ENCODE results near the gene CBR1.

CBR1 gene

GRCh38 chr21:36069713-36070583 is at the start of gene CBR1:
Gene CBR1, plus strand, starts transcription at chr21:36070024. Its CDS starts 92 bp downstream, at chr21:36070116.
- DNase-seq (ENCODE audit: low read depth), result peak; percentile 72

DNA sequence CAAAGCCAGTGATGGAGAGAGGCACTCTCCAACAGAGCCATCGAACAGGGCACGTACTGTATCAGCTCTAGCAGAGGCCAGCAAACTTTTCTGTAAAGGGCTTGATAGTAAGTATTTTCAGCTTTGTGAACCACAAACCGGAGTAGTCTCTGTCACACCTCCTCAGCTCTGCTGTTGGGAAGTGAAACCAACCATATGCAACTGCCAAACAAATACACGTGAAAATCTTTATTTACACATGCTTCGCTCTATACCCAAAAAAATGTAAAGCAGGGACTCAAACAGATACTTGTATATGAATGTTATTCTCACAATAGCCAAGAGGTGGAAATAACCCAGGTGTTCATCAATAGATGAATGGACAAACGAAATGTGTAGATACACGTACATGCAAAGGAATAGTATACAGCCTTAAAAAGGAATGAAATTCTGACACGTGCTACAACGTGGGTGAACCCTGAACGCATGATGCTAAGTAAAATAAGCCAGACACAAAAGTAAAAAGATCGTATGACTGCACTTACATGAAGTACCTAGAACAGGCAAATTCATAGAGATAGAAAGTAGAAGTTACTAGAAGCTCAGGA is 48.5 kb upstream of the CBR1 start:
- no peak for DNase-seq (ENCODE audit: low read depth)

DNA sequence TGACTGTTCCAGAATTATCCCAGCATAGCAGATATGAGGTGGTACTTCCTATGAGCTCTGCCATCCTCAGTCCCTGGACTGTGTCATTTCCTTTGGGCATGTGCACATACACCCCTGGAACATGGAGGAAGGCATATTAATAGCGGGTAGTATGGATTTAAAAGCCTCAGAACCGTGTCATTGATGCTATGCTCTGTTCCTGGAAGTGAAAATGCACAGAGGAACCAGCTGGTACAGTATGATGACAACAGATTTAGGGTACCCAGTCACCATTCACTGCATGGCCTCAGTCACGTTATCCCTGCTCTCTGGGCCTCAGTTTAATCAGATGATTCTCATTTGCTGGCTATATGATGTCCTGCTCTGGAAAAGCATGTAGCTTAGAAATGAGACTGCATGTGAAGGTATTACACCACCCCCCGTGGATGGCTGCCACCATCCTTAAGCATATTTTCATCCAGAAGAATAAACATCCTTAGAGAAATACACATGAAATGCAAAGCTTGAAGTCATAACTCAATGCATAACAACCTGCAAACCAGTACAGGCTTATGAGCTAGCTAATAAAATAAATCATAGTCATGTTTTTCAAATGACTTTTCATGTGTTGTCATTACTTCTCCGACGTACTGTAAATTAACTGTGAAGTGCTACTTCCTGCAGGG is 47.3 kb upstream of the CBR1 start:
- DNase-seq (ENCODE audit: low read depth), result no peak

DNA sequence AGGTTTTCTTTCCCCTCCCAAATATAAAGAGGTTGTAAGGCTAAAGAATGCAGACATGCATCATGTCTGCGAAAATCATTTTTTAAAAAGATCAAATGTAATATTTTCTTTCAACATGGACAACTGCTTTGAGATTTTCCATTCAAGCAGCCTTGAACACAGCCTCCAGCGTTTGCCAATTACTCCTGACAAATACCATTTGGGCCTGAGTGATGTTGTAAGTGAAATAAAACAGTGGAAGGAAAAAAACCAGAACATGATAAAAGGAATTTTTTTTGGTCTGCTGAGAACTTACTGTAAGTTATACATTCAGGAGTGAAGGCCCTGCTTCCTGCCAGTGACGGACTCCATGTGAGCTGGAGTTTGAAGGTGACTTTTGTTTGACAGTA is 46.7 kb upstream of the CBR1 start:
- no peak for DNase-seq (ENCODE audit: low read depth)

DNA sequence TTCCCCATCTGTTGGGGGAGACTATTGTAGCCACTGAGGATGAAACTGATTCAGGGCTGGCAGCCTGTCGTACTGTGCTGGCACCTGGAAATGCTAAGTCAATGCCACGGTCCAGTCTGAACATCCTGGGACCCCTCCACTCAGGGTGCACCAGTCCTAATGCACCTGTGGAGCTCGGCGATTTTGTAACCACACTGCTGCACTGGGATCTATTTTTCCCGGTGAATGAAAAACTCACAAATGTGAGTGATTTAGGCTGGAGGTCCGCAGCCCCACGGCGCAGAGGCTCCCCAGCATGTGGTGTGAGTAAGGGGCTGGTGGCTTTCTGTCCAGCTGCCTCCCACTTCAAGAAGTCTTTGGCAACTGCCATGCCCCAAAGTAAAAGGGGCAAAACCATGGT is 45.0 kb upstream of the CBR1 start:
- DNase-seq (ENCODE audit: low read depth), result no peak

GRCh38 chr21:36027347-36027746 is 42.5 kb upstream of the CBR1 start:
- no peak for DNase-seq (ENCODE audit: low read depth)

DNA sequence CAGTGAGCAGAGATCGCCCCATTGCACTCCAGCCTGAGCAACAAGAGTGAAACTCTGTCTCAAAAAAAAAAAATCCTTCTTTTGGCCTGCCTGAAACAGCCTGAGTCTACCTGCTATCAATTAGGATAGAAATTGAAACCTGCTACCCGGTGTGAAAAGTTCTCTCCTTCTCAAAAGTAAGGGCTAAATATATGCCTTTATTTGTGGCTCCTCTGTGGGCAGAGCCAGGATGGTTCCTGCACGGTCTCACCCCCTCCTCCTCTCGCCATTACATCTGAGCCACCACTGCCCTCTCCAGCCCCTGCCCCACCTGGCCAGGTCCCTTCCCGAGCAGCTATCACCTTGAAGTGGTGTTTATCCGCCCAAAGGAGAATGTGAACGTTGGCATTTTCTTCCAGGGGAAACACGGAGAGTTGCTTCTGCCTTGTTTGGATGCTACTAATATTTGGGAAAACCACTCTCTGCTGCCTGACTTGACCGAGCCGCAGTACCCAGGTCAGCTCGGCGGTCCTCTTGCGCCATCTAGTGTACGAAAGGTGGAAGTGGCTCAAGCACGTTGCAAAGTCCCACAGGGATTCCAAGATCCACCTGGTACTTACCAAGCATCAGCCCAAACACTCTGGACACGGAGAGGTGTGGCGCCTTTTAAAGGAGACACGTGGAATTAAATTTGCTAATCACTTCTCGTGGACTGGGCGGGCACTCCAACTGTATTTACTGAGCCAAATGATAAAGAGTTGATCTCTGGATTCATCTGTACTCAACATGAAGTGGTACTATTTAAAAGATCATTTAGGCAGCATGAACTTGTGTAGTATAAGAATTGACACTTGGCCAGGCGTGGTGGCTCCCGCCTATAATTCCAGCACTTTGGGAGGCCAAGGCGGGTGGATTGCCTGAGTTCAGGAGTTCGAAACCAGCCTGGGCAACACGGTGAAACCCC is 41.4 kb upstream of the CBR1 start:
- peak; percentile 30 for DNase-seq (ENCODE audit: low read depth)

DNA sequence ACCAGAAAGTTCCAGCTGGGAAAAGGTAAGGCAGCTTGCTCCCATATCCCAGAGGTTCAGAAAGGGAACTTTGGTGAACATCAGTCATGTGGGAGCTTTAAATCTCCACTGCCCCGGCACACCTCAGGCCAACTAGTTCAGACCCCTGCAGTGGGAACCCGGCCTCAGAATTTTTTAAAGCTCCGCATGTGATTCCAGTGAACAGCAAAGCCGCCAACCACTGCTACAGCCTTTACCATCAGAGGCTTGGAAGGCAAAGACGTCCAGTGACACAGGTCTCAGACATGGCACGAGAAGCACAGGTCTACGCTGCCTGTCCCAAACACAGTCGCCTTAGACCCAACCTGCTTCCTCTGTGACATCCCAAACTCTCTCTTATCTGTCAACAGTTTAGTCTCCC is 40.5 kb upstream of the CBR1 start:
- DNase-seq (ENCODE audit: low read depth), result no peak

DNA sequence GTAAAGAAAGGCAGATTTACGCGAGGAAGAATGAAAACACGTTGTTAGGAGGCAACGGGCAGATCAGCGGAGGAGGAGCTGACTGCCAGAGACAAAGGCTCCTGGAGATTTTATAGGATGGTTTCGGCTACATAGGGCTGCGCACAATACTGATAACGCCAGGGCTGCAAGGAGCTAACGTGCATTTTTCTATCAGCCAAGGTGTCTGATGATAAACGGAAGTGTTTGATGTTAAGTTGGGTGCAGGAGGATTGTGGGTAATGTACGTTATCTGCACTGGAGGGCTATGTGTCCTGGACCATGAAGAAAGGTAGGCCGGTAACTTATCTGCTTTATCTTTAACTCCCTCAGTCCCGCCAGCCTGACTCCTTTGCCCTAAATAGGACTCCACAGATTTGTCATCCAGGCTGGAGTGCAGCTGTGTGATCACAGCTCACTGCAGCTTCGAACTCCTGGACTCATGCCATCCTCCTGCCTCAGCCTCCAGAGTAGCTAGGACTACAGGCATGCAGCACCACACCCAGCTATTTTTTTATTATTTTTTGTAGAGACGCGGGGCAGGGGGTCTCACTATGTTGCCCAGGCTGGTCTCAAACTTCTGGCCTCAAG is 39.1 kb upstream of the CBR1 start:
- DNase-seq (ENCODE audit: low read depth), result no peak

GRCh38 chr21:36032647-36033406 is 37.0 kb upstream of the CBR1 start:
- DNase-seq (ENCODE audit: low read depth), result no peak

DNA sequence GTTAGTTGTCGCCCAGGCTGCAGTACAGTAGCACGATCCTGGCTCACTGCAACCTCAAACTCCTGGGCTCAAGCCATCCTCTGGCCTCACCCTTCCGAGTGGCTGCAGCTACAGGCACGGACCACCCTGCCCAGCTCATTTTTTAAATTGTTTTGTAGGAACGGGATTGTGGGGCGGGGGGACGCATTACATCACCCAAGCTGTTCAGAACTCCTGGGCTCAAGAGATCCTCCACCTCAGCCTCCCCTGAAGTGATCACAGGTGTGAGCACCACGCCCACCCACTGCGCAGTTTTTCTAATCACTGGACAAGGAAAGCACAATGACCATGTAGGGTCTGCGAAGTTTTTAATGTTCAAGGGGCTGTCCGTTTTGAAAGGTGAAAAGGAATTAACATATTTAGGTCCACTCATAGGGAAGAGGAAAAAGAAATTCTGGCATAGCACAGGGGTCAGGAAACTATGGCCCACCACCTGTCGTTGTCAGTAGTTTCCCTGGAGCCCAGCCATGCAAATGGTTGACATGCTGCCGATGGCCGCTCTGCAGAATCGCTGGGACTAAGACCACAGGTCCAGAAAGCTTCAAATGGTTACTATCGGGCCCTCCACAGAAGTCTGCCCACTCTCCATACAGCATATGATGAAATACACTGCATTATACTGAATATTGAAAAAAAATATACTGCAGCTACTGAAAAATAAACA is 35.5 kb upstream of the CBR1 start:
- DNase-seq (ENCODE audit: low read depth), result no peak

- no peak for DNase-seq (ENCODE audit: low read depth)
Observed at GRCh38 chr21:36035381-36035791, 34.4 kb upstream of the CBR1 start.

DNA sequence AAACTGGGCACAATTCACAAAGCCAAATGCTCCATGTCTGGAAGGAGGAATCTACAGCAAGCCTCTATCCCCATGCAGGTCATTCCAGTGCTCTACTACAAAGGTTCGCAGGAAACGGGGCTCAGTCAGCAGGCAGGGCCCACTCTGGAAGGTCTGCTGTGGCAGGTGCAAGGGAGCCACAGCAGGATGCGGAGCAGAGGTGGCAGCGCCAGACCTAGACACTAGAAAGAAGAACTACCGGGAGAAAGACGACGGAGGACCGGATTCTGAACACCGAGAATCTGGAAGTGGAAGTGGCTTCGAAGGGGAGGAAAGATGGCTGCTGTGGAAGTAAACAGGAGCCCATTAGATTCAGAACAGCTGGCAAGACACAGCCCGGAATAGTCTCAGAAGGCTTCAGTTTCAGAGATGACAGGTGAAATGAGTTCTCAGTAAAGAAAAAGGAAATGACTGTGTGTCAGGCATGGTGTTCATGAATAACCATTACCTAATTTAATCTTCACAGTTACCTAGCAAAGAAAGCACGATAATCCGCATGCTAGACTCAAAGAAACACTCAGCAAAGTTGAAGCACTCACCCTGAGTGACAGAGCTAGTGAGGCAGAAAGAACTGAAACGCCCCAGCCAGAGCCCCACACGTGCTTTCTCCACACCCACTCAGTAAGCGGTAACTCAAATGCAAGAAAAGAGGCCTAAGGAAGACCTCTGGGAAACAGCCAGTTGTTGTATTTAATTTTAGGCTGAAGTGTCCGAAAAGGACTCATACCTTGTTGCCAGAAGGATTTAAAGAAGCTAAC is 30.9 kb upstream of the CBR1 start:
- DNase-seq (ENCODE audit: low read depth), result no peak

- no peak for DNase-seq (ENCODE audit: low read depth)
Observed at GRCh38 chr21:36039861-36040260, 30.0 kb upstream of the CBR1 start.

DNA sequence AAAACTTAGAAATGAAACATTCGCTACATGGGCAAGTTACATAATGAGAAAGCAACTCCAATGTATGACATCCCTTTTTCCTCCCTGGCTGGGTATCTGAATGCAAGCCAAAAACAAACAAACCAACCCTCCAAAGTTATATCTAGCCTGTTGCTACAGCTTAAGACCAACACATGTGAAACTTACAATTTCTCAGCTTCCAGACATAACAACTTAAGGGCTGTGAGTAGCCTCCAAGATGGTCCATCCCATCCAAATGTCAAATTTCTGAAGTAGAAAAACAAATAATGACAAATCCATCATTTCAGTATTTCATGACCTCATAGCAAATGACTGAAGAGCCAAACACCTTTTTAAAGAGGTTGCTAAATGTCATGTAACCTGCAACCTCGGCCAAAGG is 29.4 kb upstream of the CBR1 start:
- DNase-seq (ENCODE audit: low read depth), result no peak

DNA sequence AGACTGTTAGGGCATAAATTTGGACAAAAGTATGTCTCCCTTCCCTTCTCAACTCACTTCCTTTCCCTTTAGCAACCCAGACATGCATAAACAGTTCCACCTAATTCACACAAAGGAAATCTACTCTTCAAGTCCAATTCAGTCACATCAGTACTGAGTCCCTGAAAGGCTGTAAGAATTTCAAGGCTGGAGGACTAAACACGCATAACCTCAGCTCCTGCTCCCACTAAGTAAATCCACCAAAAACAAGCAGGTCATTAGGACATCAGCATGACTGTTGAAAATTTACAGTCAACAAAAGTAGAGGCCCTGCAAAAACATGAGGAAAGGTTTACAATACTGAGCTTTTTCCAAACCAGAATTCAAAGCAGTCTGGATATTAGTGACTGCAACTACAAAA is 27.9 kb upstream of the CBR1 start:
- DNase-seq (ENCODE audit: low read depth), result no peak

DNA sequence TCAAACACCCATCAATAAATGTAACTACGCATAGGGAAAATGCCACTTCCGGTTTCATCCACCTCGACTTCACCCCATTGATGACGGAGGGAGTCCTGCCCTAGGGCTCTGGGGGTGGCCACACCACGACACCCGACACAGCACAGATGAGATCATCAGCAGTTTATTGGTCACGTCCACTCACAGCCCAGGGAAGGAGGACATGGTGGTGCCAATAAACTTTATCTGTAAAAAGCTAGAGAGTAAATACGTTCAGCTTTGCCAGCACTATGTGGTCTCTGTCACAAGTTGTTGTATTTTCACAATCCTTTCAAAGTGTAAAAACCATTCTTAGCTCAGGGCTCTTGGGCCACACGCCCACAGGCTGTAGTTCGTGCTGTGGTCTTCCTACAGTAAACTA is 25.8 kb upstream of the CBR1 start:
- no peak for DNase-seq (ENCODE audit: low read depth)

- no peak for DNase-seq (ENCODE audit: low read depth)
Observed at GRCh38 chr21:36045993-36046392, 23.8 kb upstream of the CBR1 start.

DNA sequence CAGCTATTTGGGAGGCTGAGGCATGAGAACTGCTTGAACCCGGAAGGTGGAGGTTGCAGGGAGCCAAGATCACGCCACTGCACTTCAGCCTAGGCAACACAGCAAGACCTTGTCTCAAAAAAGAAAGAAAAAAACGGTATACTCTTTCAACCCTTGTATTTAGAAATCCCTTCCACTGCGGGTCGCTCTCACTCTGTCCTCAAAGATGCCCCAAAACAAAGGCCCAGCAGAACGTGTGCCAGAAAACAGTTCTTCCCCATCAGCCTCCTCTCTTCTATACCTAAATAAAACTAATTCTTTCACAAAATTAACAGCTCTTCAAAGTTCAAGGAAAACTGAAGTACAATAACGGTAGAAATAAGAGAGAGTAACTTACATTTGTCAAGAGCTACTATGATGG is 22.7 kb upstream of the CBR1 start:
- no peak for DNase-seq (ENCODE audit: low read depth)
